B cell (primary cell): ENCODE data around the gene CRK. TPM values are rescaled to one million over a fixed set of nuclear protein-coding genes. Genes with fewer than 3 reads are reported as not detected.

Experiments used
- ATAC-seq: fragments of 200-7000 bp; cut with Tn5 transposase; one replicate; pipeline ENCODE4 v1.10.0; 2021; ENCODE audit warnings: low read depth, mild to moderate bottlenecking, moderate number of reproducible peaks, moderate library complexity
- CTCF ChIA-PET: fragments of 350-600 bp; sonication (Branson Sonifier 250); formaldehyde crosslinking; loops from one replicate; lab custom pipeline; 2021; ENCODE audit warnings: antibody characterized with exemption, inconsistent platforms; lab: Charles Lee
- POLR2A ChIA-PET: fragments of 350-600 bp; sonication (Branson Sonifier 250); formaldehyde crosslinking; loops from one replicate; lab custom pipeline; 2021; ENCODE audit warnings: antibody characterized with exemption; lab: Charles Lee
- DNase-seq: peaks from one replicate; pipeline ENCODE4 v3.0.0; 2013
- H2AFZ ChIP-seq: 2 replicates; pipeline ENCODE4 v1.6.1; 2012; ENCODE audit warnings: mild to moderate bottlenecking, low read depth, low read length; ENCODE audit not compliant: insufficient read depth, poor library complexity, severe bottlenecking
- H3K27ac ChIP-seq, 2 donors: 1 replicate in 1 of 2; 2 replicates in 1 of 2; pipeline ENCODE4 v1.5.1; 2012 to 2013; ENCODE audit warnings: low read length in 2 of 2, mild to moderate bottlenecking in 2 of 2, moderate library complexity in 1 of 2
- H3K27me3 ChIP-seq, 4 experiments: fragments of 200-600 bp in 1 of 4; sonication (generic) in 1 of 4; replicated peaks in 1 of 4; 1 replicate in 2 of 4; 2 replicates in 2 of 4; pipeline versions ENCODE4 v1.6.1 to v1.7.0; 2013 to 2016; ENCODE audit warnings: low read length in 3 of 4, mild to moderate bottlenecking in 2 of 4, mixed read lengths in 1 of 4, moderate library complexity in 1 of 4; ENCODE audit not compliant: insufficient read depth in 4 of 4, control insufficient read depth in 3 of 4; ENCODE audit errors: control extremely low read depth in 1 of 4
- H3K36me3 ChIP-seq, 2 experiments: replicated peaks in 1 of 2; 1 replicate in 1 of 2; 2 replicates in 1 of 2; pipeline versions ENCODE4 v1.6.1 to v1.7.1; 2013; ENCODE audit warnings: low read length in 1 of 2; ENCODE audit not compliant: insufficient read depth in 2 of 2, control insufficient read depth in 1 of 2; ENCODE audit errors: control extremely low read depth in 1 of 2, extremely low read depth in 1 of 2
- H3K4me1 ChIP-seq, 2 donors: fragments of 200-600 bp in 1 of 2; sonication (generic) in 1 of 2; 1 replicate in 1 of 2; 2 replicates in 1 of 2; pipeline versions ENCODE4 v1.5.1 to v1.6.1; 2013 to 2017; ENCODE audit warnings: low read length in 2 of 2; ENCODE audit not compliant: control insufficient read depth in 2 of 2, insufficient read depth in 2 of 2
- H3K4me2 ChIP-seq: replicated peaks from 2 replicates; pipeline ENCODE3; 2012; ENCODE audit warnings: mild to moderate bottlenecking, low read depth, low read length; ENCODE audit not compliant: poor library complexity, severe bottlenecking
- H3K4me3 ChIP-seq, 5 experiments: fragments of 200-600 bp in 1 of 5; sonication (generic) in 1 of 5; 1 replicate in 3 of 5; 2 replicates in 2 of 5; pipeline versions ENCODE4 v1.5.1 to v1.7.0; 2011 to 2016; ENCODE audit warnings: low read length in 4 of 5, mild to moderate bottlenecking in 4 of 5, low read depth in 2 of 5, control low read depth in 1 of 5, moderate library complexity in 1 of 5; ENCODE audit not compliant: insufficient read depth in 1 of 5; ENCODE audit errors: control extremely low read depth in 1 of 5, extremely low read depth in 1 of 5
- H3K79me2 ChIP-seq: fragments of 200-600 bp; sonication (generic); one replicate; pipeline ENCODE4 v1.6.0; 2016; ENCODE audit warnings: low read length; ENCODE audit not compliant: control insufficient read depth, insufficient read depth
- H3K9ac ChIP-seq: fragments of 200-600 bp; sonication (generic); 2 replicates; pipeline ENCODE4 v1.6.1; 2017; ENCODE audit warnings: mild to moderate bottlenecking, low read length, moderate library complexity
- H3K9me3 ChIP-seq, 3 donors: one replicate each; pipeline versions ENCODE4 v1.6.1 to v1.7.1; 2013; ENCODE audit warnings: low read length in 2 of 3; ENCODE audit not compliant: control insufficient read depth in 2 of 3, insufficient read depth in 1 of 3; ENCODE audit errors: control extremely low read depth in 1 of 3
- H4K20me1 ChIP-seq: 2 replicates; pipeline ENCODE4 v1.6.0; 2012; ENCODE audit warnings: mild to moderate bottlenecking, low read length; ENCODE audit not compliant: insufficient read depth, control insufficient read depth, poor library complexity, severe bottlenecking
- H3K27ac Mint-ChIP-seq: one replicate; pipeline ENCODE4 v1.8.0; 2021; ENCODE audit warnings: mixed read lengths
- H3K27me3 Mint-ChIP-seq: one replicate; pipeline ENCODE4 v1.8.0; 2021; ENCODE audit warnings: mixed read lengths
- H3K4me1 Mint-ChIP-seq: one replicate; pipeline ENCODE4 v1.8.0; 2021; ENCODE audit warnings: mixed read lengths
- H3K4me3 Mint-ChIP-seq: one replicate; pipeline ENCODE4 v1.8.0; 2021; ENCODE audit warnings: mixed read lengths
- H3K9me3 Mint-ChIP-seq: one replicate; pipeline ENCODE4 v1.8.0; 2022; ENCODE audit warnings: mixed read lengths; ENCODE audit not compliant: insufficient read depth
- EZH2 ChIP-seq: IDR thresholded peaks from 2 replicates; pipeline ENCODE4 v1.6.1; 2012; ENCODE audit warnings: borderline replicate concordance, low read depth, mild to moderate bottlenecking, moderate library complexity, low read length; ENCODE audit not compliant: insufficient read depth, poor library complexity, severe bottlenecking
- WGBS: methylation state at CpG from one replicate; pipeline ENCODE4 v1.1.5; 2013; ENCODE audit warnings: missing lambda C conversion rate; ENCODE audit not compliant: insufficient coverage; 5-methylcytosine and 5-hydroxymethylcytosine counted together
- intact Hi-C: fragments of 100-400 bp; cut with micrococcal nuclease; formaldehyde crosslinking; loops from one replicate; pipeline ENCODE4 v1.10.0; 2022
- polyA plus RNA-seq: library from polyadenylated mRNA; depleted of rRNA; stranded (reverse); fragments of >200 nt; gene quantifications from 2 replicates; pipeline ENCODE4 v1.2.3, GENCODE V29; 2012
- total RNA-seq, 2 donors: library from RNA; stranded (reverse); fragments of 120-200 nt in 1 of 2; gene quantifications; 1 replicate in 1 of 2; 2 replicates in 1 of 2; pipeline versions ENCODE4 v1.2.3 to v1.2.4, GENCODE V29; 2013 to 2022
- TF ChIP-seq, protein P1 (sequence below): fragments of 200-600 bp; IDR thresholded peaks from one replicate; pipeline ENCODE4 v1.8.0; 2022; ENCODE audit warnings: antibody characterized with exemption, mild to moderate bottlenecking

The CRK gene
- total and polyA plus RNA-seq, 2 donors (not counting 1 experiment from before 2014, with no cell fraction given), result 8.2 to 36.4 TPM

- intact Hi-C loops, result no loop called here
- DNase-seq (no peak), ATAC-seq (no peak)
- H3K79me2 ChIP-seq, result peaks cover 3% of the 10 kb centered on the region
- ChIA-PET POLR2A (interaction anchor here (0.8 kb wide), 1 partner anchor 15 kb away, joined by 6 read pairs; no protein-coding TSS in a partner anchor), CTCF (interaction anchor here (0.6 to 0.9 kb wide), 2 partner anchors 22 to 104 kb away, joined by 3 to 4 read pairs; partner anchors contain the start of gene INPP5K)
- no peak overlapping the region for H3K4me3 Mint-ChIP-seq
- H3K4me3 ChIP-seq, result no peak overlapping the region
- no peaks in the 10 kb centered on the region for H4K20me1 ChIP-seq
- H3K9ac ChIP-seq, result no peak overlapping the region
- H3K27ac Mint-ChIP-seq, result no peak overlapping the region
- no peak overlapping the region for H3K4me2 ChIP-seq
- H3K27me3 ChIP-seq, result no peaks in the 10 kb centered on the region
- no peaks in the 10 kb centered on the region for H3K36me3 ChIP-seq
- H3K9me3 ChIP-seq, result no peaks in the 10 kb centered on the region
- H2AFZ ChIP-seq, result no peak overlapping the region
- WGBS, result 87% methylated on average over 16 of the region's 27 CpGs
- H3K4me1 ChIP-seq, result no peaks in the 10 kb centered on the region
- no peak overlapping the region for H3K27ac ChIP-seq
- no peaks in the 10 kb centered on the region for H3K27me3 Mint-ChIP-seq
- H3K9me3 Mint-ChIP-seq, result no peaks in the 10 kb centered on the region
- TF ChIP-seq, protein P1, sequence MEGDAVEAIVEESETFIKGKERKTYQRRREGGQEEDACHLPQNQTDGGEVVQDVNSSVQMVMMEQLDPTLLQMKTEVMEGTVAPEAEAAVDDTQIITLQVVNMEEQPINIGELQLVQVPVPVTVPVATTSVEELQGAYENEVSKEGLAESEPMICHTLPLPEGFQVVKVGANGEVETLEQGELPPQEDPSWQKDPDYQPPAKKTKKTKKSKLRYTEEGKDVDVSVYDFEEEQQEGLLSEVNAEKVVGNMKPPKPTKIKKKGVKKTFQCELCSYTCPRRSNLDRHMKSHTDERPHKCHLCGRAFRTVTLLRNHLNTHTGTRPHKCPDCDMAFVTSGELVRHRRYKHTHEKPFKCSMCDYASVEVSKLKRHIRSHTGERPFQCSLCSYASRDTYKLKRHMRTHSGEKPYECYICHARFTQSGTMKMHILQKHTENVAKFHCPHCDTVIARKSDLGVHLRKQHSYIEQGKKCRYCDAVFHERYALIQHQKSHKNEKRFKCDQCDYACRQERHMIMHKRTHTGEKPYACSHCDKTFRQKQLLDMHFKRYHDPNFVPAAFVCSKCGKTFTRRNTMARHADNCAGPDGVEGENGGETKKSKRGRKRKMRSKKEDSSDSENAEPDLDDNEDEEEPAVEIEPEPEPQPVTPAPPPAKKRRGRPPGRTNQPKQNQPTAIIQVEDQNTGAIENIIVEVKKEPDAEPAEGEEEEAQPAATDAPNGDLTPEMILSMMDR, result no peak
- TF ChIP-seq EZH2, result no peak
- H3K4me1 Mint-ChIP-seq, result peaks cover 2% of the 10 kb centered on the region
Measured at GRCh38 chr17:1412185-1413110, 43.6 kb downstream of the CRK start.

DNA sequence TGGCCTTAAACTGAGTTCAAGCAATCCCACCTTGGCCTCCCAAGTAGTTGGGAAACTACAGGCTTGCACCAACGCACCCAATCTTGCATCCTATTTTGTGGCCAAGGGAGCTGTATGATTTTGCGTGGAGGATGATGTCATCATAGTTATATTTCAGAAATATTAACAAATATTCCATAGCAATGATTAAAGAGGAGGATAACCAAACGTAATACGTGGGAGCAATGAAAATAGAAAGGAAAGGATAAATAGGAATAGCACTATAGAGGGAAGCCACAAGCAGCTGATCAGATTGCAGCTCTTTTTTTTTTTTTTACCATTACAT is 53.8 kb downstream of the CRK start:
- Histone ChIP-seq H3K4me3 (no peak overlapping the region), H4K20me1 (peaks cover 30% of the 10 kb centered on the region), H3K79me2 (peaks cover 34% of the 10 kb centered on the region), H3K27me3 (no peaks in the 10 kb centered on the region), H3K27ac (no peak overlapping the region), H3K9me3 (peaks cover 0 to 4% (median 0%) of the 10 kb centered on the region in 3 donors), H2AFZ (no peak overlapping the region), H3K4me1 (peaks cover 16 to 25% of the 10 kb centered on the region in 2 donors), H3K36me3 (no peaks in the 10 kb centered on the region), H3K9ac (no peak overlapping the region), H3K4me2 (no peak overlapping the region)
- ChIA-PET POLR2A (interaction anchor here (0.5 kb wide), 1 partner anchor 26 kb away, joined by 4 read pairs; no protein-coding TSS in a partner anchor), CTCF (interaction anchor here (0.7 to 1.7 kb wide), 2 partner anchors 59 to 83 kb away, joined by 3 to 5 read pairs; no protein-coding TSS in a partner anchor)
- Mint-ChIP-seq H3K4me3 (no peak overlapping the region), H3K4me1 (peaks cover 22% of the 10 kb centered on the region), H3K27me3 (no peaks in the 10 kb centered on the region), H3K27ac (no peak overlapping the region), H3K9me3 (no peaks in the 10 kb centered on the region)
- intact Hi-C loops, result loop anchor here (5.0 kb wide), 1 partner anchor 160 kb away; the partner anchor contains the start of gene PITPNA
- no CpG with 5 or more reads among the region's 4 CpGs for WGBS
- DNase-seq (no peak), ATAC-seq (no peak)
- TF ChIP-seq, protein P1, result no peak
- no peak for TF ChIP-seq EZH2
